ENCODE measurements around the gene NEDD4L. TPM values are rescaled to one million over a fixed set of nuclear protein-coding genes. Genes with fewer than 3 reads are reported as not detected.

The NEDD4L gene
- total RNA-seq, 4 donors from 2014 or later, result 44.0 to 104 (median 59.6) TPM

GRCh38 chr18:58367425-58368140, 323.6 kb downstream of the NEDD4L start:
- TF ChIP-seq POLR2A (IDR thresholded peaks at IDR 0.05) (no peak), POLR2AphosphoS5 (IDR thresholded peaks at IDR 0.05) (no peak), EP300 (IDR thresholded peaks at IDR 0.05) (no peak), CTCF (IDR thresholded peaks at IDR 0.05) (no peak)
- no peaks in the 10 kb centered on the region for H3K9me3 ChIP-seq
- no peaks in the 10 kb centered on the region for H3K4me1 ChIP-seq
- 92% methylated on average over 9 of the region's 9 CpGs for WGBS
- no peaks in the 10 kb centered on the region for H3K27me3 ChIP-seq
- DNase-seq (ENCODE audit: low spot score in 2 of 2), result no peak
- no peak overlapping the region for H3K27ac ChIP-seq
- no peak overlapping the region for H3K4me3 ChIP-seq
- H3K36me3 ChIP-seq, result peaks cover 26% of the 10 kb centered on the region

- Histone ChIP-seq H3K4me1 (no peaks in the 10 kb centered on the region), H3K27me3 (no peaks in the 10 kb centered on the region), H3K9me3 (no peaks in the 10 kb centered on the region), H3K27ac (no peak overlapping the region), H3K4me3 (no peak overlapping the region), H3K36me3 (peaks cover 26% of the 10 kb centered on the region)
- no peak for DNase-seq (ENCODE audit: low spot score in 2 of 2)
- no peak for TF ChIP-seq CTCF (IDR thresholded peaks at IDR 0.05)
- TF ChIP-seq POLR2AphosphoS5 (IDR thresholded peaks at IDR 0.05), result no peak
- WGBS, result 92% methylated on average over 10 of the region's 10 CpGs
Observed at GRCh38 chr18:58369616-58370015, 325.6 kb downstream of the NEDD4L start.

- TF ChIP-seq POLR2A (IDR thresholded peaks at IDR 0.05) (no peak), CTCF (IDR thresholded peaks at IDR 0.05) (no peak), EP300 (IDR thresholded peaks at IDR 0.05) (no peak), POLR2AphosphoS5 (IDR thresholded peaks at IDR 0.05) (no peak)
- WGBS, result 94% methylated on average over 10 of the region's 10 CpGs
- H3K36me3 ChIP-seq, result peaks cover 30% of the 10 kb centered on the region
Observed at GRCh38 chr18:58370038-58370580, 326.1 kb downstream of the NEDD4L start.

GRCh38 chr18:58370612-58371011, 326.6 kb downstream of the NEDD4L start:
- no peaks in the 10 kb centered on the region for H3K27me3 ChIP-seq
- H3K27ac ChIP-seq, result no peak overlapping the region
- H3K4me1 ChIP-seq, result no peaks in the 10 kb centered on the region
- no peak overlapping the region for H3K4me3 ChIP-seq
- 93% methylated on average over 5 of the region's 5 CpGs for WGBS
- H3K9me3 ChIP-seq, result no peaks in the 10 kb centered on the region
- H3K36me3 ChIP-seq, result peaks cover 25% of the 10 kb centered on the region
- DNase-seq (ENCODE audit: low spot score in 2 of 2), result no peak
- no peak for TF ChIP-seq POLR2A (IDR thresholded peaks at IDR 0.05)
- no peak for TF ChIP-seq POLR2AphosphoS5 (IDR thresholded peaks at IDR 0.05)
- TF ChIP-seq CTCF (IDR thresholded peaks at IDR 0.05), result no peak
- TF ChIP-seq EP300 (IDR thresholded peaks at IDR 0.05), result no peak

More at GRCh38 chr18:58370038-58370580, 326.1 kb downstream of the NEDD4L start:
- Histone ChIP-seq H3K27ac (no peak overlapping the region), H3K4me3 (no peak overlapping the region), H3K4me1 (no peaks in the 10 kb centered on the region), H3K9me3 (no peaks in the 10 kb centered on the region), H3K27me3 (no peaks in the 10 kb centered on the region)
- no peak for DNase-seq (ENCODE audit: low spot score in 2 of 2)

GRCh38 chr18:58373481-58373880, 329.5 kb downstream of the NEDD4L start:
- Histone ChIP-seq H3K4me3 (no peak overlapping the region), H3K27me3 (no peaks in the 10 kb centered on the region), H3K36me3 (peaks cover 20% of the 10 kb centered on the region), H3K9me3 (no peaks in the 10 kb centered on the region), H3K4me1 (no peaks in the 10 kb centered on the region), H3K27ac (no peak overlapping the region)
- no peak for DNase-seq (ENCODE audit: low spot score in 2 of 2)
- WGBS, result 91% methylated on average over 5 of the region's 5 CpGs
- no peak for TF ChIP-seq CTCF (IDR thresholded peaks at IDR 0.05)
- no peak for TF ChIP-seq EP300 (IDR thresholded peaks at IDR 0.05)
- TF ChIP-seq POLR2AphosphoS5 (IDR thresholded peaks at IDR 0.05), result no peak
- TF ChIP-seq POLR2A (IDR thresholded peaks at IDR 0.05), result no peak
